MV-4-11 (cell line): ENCODE measurements around the gene NOP53.
"Not testable (repeated sequence)": the region's sequence is repeated elsewhere in the genome, so short reads cannot be mapped to it uniquely, and the experiment has no call there.

Experiments used
- DNase-seq: peaks from one replicate; lab custom pipeline; 2025; lab: John Stamatoyannopoulos, UW

Gene NOP53

DNA sequence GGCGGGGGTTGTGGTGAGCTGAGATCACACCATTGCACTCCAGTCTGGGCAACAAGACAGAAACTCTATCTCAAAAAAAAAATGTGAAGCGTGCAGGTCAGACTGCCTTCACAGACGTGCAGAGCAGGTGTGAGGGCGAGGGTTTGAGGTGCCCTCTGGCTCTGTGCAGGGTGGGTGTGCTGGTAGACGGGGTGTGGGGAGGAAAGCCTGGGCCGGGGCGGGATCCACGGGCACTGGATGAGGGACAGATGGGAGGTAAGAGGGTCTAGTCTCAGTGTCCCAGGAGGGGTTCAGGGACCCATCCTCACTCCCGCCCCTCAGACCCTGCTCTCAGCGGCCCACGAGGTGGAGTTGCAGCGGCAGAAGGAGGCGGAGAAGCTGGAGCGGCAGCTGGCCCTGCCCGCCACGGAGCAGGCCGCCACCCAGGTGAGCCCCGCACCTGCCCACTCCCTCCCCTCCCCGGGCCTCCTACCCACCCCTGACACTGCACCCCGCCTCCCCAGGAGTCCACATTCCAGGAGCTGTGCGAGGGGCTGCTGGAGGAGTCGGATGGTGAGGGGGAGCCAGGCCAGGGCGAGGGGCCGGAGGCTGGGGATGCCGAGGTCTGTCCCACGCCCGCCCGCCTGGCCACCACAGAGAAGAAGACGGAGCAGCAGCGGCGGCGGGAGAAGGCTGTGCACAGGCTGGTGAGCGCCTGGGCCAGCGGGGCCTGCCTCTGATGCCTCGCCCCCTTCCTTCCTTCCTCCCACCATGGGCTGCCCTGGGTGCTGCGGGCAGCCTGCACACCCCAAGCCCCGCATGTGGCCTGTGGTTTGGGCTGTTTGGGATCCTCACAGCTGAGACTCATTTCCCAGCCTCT, 9.1 kb downstream of the NOP53 start:
- no peak for DNase-seq

DNA sequence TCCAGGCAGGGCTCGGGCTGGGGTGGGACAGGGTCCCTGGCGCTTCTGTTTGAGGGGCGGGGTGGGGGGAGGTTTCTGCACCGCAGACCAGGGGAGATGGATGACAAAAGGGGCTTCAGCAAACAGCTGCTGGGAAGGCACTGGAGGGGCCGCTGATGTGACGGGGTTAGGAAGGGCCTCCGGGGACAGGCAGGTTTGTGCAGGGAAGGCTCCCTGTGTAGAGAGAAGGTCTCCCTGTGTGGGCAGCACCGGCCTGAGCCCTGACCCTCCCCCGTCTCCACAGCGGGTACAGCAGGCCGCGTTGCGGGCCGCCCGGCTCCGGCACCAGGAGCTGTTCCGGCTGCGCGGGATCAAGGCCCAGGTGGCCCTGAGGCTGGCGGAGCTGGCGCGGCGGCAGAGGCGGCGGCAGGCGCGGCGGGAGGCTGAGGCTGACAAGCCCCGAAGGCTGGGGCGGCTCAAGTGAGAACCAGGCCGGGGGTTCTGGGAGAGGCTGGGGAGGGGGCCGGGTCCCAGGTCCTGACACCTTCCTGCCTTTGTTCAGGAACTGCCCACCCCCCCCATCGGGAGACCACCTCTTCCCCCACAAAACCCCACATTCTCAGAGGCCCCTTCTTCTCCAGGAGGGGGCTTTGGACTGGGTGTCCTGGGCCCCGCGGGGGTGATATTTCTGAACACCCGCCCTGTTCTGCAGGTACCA, 9.9 kb downstream of the NOP53 start:
- no peak for DNase-seq

DNA sequence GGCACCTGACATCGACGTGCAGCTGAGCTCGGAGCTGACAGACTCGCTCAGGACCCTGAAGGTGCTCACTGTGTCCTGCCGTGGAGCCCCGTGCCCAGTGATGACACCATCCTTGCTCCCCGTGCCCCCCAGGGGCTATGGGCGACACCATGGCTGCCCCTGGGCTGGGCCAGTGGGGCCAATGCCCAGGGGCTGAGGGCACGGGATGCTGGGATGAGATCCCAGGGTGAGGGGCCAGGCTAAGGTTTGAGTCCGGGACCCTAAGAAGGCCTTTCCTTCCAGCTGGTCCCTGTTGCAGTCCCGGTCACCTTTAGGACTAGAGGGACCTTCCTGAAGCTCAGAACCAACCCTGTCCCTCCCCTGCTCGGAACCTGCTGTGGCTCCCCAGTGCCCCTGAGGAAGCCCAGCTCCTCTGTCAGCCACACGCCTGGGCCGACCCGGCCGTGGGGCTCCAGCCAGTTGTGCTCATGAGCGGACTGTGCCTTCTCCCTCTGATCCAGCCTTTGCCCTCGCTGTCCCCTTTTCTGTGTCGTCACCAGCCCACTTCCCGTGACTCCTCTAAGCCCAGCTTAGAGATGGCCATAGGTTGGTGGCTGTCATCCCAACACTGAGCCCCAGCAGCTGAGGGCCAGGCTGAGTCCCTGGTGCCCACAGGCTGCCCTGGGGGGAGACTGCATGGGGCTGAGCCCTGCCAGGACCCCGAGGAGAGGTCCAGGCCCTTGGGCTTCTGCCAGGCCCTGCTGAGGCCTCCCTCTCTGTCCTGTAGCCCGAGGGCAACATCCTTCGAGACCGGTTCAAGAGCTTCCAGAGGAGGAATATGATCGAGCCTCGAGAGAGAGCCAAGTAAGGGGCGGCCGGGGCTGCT, 10.6 kb downstream of the NOP53 start:
- DNase-seq, result no peak

DNA sequence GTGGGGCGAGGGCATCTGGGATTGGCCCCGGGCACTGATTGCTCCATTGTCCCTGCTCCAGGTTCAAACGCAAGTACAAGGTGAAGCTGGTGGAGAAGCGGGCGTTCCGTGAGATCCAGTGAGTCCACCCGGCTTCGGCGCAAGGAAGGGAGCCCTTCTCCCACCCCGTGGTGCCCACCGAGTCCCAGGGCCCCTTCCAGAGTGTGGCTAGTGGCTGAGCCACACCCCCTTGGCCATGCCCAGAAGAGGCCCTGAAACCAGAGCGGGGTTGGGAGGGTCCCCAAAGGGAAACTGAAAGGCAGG, 11.2 kb downstream of the NOP53 start:
- no peak for DNase-seq

DNA sequence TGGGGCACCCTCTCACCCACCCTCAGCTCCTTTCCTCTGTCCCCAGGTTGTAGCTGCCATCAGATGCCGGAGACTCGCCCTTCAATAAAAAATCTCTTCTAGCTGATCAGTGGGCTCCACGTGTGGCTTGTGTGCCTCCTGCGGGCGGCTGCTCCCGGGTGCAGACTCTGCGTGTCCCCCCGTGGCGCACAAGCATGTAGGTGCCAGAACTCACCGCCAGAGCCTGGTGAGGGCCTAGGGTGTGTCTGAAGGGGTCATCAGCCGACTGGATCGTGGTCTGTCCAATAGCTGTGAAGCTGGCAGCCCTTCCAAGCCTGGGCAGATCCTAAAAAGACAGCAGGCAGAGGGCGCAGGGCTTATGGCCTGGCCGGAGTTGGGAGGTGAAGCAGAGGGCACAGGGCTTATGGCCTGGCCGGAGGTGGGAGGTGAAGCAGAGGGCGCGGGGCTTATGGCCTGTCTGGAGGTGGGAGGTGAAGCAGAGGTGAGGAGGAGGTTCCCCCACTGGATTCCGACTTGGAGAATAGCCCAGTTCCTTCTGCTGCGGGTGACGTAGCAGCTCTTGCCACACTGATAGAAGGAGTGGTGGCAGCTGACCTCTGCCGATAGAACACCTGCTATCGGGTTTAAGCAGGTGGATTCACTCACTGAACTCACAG, 11.7 kb downstream of the NOP53 start:
- DNase-seq, result no peak

DNA sequence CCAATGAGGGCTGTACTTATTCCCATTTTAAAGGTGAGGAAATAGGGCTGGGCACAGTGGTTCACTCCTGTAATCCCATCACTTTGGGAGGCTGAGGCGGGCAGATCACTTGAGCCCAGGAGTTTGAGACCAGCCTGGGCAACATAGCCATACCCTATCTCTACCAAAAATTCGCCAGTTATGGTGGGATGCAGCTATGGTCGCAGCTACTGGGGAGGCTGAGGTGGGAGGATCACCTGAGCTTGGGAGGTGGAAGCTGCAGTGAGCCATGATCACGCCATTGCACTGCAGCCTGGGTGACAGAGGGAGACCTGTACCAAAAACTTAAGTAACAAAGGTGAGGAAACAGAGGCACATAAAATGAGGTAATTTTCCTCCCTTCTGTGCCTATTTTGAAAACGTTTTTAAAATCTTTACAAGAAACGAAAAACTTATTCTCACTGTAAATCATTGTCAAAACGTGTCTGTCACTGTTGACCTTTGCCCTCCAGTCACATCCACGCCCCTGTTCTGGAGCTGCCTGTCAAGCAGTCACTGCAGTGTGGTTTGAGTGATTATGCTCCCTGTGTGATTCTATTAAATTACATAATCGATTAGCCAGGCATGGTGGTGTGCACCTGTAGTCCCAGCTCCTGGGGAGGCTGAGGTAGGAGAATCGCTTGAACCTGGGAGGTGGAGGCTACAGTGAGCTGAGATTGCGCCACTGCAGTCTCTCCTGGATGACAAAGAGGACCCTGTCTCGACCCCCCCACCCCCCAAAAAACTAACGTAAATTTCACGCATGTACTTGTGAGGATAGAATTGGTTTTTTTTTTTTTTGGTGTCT, 12.5 kb downstream of the NOP53 start:
- no peak for DNase-seq

DNA sequence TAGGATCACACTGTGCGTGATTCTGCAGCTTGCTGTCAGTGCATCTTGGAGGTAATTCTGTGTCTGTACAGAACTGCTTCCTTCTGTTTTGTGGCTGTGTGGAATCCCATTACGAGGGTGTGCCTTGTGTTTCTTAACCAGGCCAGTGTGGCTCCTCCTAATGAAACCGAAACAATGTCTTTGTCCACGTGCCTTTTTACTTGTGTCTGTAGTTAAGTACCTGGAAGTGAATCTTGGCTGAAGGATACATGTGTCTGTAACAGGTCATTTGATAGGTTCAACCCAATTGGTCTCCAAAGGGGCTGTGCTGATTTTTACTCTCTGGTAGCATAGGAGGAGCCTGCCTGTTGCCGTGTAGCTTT, 13.1 kb downstream of the NOP53 start:
- peak; percentile 74 for DNase-seq

DNA sequence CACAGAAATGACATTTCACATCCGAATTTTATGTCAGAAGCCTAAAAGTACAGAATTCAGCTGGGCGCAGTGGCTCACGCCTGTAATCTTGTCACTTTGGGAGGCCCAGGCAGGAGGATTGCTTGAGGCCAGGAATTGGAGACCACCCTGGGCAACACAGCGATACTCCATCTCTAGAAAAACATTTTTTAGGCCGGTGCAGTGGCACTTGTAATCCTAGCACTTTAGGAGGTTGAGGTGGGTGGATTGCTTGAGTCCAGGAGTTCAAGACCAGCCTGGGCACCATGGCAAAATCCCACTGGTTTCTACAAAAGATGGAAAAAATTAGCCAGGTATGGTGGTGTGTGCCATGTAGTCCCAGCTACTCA, 15.3 kb downstream of the NOP53 start:
- DNase-seq, result no peak

DNA sequence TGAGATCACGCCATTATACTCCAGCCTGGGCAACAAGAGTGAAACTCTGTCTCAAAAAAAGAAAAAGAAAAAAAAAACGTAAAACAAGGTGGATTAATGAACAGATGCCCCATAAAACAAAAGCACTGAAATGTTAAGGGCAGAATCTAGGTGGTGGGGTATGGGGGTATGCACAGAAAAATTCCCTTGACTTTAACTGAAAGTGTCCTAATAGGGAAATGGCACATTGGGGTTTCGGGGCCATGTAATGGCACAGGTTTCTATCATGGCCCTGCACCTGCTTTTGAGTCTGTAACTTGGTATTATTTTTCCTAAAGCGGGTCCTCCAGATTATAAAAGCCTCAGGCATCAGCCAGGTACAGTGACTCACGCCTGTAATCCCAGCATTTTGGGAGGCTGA, 16.2 kb downstream of the NOP53 start:
- no peak for DNase-seq

DNA sequence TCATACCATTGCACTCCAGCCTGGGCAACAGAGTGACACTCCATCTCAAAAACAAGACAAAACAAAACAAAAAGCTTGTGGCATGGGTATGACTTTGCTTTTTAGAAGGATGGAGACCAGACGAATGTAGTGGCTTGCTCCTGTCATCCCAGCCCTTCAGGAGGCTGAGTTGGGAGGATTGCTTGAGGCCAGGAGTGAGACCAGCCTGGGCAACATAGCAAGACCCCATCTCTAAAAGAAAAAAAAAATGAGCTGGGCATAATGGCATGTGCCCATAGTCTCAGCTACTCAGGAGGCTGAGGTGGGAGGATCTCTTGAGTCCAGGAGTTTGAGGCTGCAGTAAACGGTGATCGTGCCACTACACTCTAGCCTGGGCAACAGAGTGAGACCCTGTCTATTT, 16.8 kb downstream of the NOP53 start:
- no peak for DNase-seq

DNA sequence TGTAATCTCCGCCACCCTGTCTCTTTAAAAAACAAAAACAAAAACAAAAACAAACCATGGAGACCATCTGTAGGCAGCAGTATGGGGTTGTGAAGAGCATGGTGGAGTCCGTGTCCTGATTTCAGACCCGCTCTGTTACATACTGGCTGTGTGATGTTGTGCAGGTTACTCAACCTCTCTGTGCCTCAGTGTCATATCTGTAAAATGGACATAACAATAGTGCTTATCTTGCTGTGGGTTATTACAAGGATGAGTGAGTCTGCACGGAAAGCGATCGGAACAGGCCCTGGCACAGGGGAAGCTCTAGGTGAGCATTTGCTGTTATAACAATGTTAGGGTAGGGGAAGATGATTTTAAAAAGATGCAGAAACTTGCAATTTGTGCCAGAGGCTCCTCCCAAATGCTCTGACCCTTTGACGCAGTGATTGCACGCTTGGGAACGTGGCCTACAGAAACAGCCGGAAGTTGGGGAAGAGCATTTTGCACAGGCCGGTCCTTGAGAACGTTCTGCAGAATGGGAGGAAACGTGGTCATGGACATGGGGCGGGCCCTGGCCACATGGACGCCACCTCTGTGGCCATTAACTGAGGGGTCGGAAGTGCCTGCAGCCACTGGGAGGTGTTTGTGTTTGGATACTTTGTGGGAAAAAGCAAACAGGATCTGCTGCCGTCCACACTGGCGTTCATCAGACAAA, 17.4 kb downstream of the NOP53 start:
- DNase-seq, result no peak

DNA sequence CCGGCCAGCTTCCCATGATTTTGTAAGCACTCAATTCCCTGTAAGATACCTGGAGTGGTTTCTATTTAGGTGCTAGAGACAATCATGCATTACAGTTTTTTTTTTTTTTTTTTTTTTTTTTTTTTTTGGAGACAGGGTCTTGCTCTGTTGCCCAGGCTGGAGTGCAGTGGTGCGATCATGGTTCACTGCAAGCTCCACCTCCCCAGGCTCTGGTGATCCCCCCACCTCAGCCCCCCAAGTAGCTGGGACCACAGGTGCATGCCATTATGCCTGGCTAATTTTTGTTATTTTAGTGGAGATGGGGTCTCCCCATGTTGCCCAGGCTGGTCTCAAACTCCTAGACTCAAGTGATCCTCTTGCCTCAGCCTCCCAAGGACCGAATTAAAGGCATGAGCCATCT, 19.4 kb downstream of the NOP53 start:
- not testable (repeated sequence) for DNase-seq

DNA sequence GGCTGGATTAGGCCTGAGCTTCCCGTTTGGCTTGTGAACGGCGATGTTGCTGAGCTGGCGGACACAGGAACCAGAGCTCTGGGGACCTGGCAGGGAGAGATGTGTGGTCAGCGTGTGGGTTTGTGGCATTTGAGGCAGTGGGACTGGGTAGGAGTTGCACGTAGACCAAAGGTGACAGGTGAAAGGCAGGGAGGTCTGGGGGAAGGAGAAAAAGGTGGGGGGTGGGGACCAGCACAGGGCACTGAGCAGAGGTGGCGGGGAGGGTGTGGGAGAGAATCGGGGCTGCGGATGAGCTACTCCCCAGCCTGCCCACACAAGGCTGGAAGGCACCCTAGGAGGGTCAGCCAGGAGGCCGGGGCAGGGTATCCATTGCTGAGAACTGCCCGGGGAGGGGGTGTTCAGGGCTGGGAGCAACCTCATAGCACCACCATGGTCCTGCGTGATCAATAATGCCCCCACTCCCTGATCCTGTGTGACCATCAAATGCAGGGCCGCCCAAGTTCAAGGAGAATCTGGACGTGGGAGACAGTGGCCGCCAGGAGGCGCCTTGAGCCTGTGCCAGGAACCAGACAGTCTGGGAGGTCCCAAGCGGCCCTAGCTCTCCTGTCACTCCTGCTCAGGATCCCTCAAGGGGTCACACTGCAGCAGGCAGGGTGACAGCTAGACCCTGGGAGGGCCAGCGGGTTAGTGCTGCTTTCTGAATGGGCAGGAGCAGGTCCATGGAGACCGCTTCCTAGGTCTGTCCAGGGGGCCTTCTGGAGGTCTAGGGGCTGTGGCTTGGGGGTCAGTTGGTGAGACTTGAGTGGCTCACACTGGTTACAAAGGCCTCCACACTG, 20.4 kb downstream of the NOP53 start:
- peak; percentile 30 for DNase-seq

DNA sequence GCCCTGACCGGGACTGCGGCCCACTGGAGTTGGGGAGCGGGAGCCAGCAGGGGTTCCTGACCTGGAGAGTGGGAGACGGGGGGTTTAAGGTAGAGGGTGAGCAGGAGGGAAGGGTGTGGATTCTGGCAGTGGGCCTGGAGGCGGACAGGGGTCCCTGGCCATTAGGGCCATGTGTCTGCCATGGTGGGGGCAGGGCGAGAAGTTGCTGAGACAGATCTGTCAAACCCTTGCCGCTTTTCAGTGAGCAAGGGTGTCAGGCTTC, 20.9 kb downstream of the NOP53 start:
- DNase-seq, result no peak

DNA sequence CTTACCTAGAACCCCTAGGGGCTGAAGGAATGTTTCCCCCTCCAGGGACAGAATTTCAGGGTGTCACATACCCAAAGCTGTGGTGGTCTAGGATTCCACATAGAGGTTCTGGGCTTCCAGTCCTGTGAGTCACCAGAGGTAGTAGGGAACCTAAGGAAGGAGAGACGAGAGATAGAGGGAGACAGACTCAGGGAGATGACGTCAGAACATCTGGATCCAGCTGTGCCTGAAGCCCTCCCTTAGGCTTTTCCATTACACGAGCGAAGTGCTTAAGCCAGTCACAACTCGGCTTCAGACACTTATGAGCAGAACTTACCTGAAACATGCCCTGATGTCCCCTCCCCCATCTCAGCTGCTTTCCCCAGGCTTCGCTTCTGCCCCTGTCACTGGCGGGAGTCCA, 21.3 kb downstream of the NOP53 start:
- no peak for DNase-seq

DNA sequence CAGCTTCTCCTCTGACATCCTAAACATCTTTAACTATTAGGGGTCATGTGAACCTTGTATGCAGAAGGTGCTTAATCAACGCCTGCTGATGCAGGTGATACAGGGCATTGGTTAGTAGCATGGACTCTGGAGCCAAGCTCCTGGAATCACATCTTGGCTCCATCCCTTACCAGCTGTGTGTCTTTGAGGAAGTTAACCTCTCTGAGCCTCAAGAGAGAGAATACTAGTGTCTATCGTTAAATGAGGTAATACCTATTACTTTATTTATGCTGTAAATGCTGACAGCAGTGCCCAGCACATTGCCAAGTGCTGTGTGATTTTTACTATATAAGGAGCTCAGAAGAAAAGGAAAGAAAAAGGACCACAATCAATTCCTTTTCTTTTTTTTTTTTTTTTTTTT, 22.0 kb downstream of the NOP53 start:
- no peak for DNase-seq

DNA sequence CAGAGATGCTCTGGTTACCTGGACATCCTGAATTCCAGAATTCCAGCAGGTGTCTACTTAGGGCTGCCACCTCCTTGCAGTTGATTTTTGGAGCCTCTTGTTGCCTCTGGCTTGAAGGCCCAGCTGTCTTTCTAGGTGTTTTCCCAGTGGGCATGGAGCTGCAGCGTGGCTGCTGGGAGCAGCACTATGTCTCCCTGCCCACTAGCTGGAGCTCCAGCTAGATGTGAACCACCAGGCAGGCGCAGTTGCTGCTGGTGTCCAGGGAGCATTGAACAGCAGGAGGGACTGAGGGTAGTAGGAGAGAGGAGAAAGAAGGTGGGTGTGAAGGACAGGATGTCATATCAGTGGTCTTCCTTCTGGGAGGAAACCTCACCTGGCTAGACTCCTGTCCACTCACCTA, 23.3 kb downstream of the NOP53 start:
- no peak for DNase-seq

DNA sequence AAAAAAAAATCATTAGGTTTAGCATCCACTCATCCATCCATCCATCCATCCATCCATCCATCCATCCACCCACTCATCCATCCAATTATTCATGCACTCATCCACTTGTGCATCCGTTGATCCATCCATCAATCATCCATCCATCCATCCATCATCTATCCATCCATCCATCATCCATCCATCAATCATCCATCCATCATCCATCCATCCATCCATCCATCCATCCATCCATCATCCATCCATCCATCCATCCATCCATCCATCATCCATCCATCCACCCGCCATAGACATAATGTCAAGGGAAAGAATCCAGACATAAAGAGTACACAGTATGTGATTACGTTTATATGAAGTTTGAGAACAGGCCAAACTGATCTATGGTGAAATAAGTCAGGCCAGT, 24.2 kb downstream of the NOP53 start:
- DNase-seq, result no peak

DNA sequence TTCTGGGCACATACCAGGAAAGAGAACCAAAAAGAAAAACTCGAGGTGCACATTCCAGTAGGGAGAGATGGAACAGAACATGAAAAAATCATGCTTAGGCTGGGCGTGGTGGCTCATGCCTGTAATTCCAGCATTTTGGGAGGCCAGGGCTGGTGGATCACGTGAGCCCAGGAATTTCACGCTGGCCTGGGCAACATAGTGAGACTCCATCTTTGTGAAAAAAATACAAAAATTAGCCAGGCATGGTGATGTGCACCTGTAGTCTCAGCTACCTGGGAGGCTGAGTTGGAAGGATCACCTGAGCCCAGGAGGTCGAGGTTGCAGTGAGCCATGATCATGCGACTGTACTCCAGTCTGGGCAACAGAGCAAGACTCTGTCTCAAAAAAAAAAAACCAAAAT, 25.9 kb downstream of the NOP53 start:
- not testable (repeated sequence) for DNase-seq

DNA sequence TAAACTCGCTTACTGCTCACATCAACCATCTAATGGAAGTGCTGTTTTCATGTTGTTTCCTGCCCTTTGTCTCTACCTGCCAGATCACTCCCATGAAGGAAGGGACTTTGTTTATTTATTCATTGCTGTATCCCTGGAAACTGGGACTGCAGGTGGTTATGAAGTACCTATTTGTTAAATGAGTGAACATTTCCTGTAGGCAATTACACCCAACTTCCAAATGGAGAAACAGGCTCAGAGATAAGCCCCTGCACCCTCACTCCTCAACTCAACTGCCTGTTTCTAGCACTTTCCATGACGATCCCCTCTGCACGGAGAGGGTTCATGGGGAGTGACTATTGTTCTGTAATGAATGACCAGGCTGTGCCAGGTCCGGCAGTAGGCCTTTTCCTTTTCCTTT, 31.2 kb downstream of the NOP53 start:
- no peak for DNase-seq
